Measurements from ENCODE around the gene IL1RL2. TPM values are rescaled to one million over a fixed set of nuclear protein-coding genes. Genes with fewer than 3 reads are reported as not detected.

The IL1RL2 gene
- total RNA-seq, 1 experiment from 2014 or later, result not detected

DNA sequence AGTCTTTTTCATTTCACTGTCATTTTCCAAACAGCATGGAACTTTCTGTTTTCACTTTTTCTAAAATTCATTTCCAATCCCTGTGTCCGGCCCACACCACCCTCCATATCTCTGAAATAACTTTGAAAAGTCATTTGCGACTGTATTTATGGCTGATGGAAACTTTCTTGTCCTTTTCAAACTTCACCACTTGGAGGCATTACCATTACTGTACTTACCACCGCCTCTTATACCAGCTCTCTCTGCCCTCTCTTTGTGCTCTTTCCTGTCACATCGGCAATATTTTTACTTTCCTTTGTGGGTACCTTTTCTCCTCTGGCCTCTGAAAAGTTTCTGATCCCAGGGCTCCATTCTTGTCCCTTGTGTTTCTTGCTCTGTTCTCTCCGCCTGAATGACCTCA is 85.0 kb downstream of the IL1RL2 start:
- no TSS peak for BruUV-seq (replicated peaks)
- H3K4me3 ChIP-seq (ENCODE audit: low read depth in 2 of 2, low read length in 2 of 2), result no peak overlapping the region
- ChIA-PET POLR2A (no interaction called here), CTCF (no interaction called here)
- intact Hi-C loops (cut with micrococcal nuclease; ENCODE audit: unreplicated experiment), result no loop called here
- H3K27me3 ChIP-seq (ENCODE audit: control insufficient read depth, insufficient read depth, low read length), result peaks cover 3% of the 10 kb centered on the region; the same call in 1 of the 2 replicates
- no peaks in the 10 kb centered on the region for H3K9me3 ChIP-seq (ENCODE audit: control insufficient read depth, insufficient read depth, low read depth, low read length)
- in situ Hi-C loops (cut with HindIII; ENCODE audit: low pct_unique_long_range_greater_than_20kb, low sequenced_read_pairs), result no loop called here
- DNase-seq (ENCODE audit: low read depth, low spot score) (no peak), ATAC-seq (no peak)
- H3K4me1 ChIP-seq (ENCODE audit: control insufficient read depth, insufficient read depth, low read length), result no peaks in the 10 kb centered on the region
- no peak overlapping the region for H3K27ac ChIP-seq (ENCODE audit: low read length)
- H3K36me3 ChIP-seq (ENCODE audit: control insufficient read depth, insufficient read depth, low read length), result no peaks in the 10 kb centered on the region
- TF ChIP-seq POLR2AphosphoS5 (IDR thresholded peaks at IDR 0.05; ENCODE audit: low read depth, low read length), result no peak

DNA sequence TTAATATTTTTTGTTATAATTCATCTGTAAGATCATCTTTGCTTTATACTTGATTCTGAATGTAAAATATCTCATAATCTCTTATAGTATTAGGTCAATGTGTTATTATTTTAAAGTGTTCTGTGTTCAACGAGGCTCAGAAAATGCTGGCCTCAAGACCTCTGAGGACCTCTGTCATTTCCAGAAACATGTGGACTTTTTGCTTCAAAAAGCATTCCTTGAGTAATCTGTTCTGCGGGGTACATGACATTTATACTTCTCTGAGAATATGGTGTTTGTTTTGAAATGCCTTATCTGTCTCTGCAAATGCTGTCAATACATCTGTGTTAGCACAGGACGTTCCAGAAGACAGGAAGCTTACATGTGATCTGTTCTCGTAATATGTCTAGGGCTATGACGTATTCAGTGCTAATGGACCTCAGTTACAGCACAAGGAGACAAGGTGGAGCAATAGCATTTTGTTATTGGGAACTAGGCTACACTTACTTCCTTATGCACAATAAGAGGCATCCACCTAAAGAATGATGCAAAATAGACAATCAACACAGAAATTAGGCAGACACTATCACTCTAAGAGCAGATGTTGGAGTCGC is 86.9 kb downstream of the IL1RL2 start:
- intact Hi-C loops (cut with micrococcal nuclease; ENCODE audit: unreplicated experiment), result no loop called here
- TF ChIP-seq SIN3A (IDR thresholded peaks at IDR 0.05; ENCODE audit: borderline replicate concordance, insufficient read depth, low read depth, low read length), result no peak
- no peak for TF ChIP-seq CTCF (IDR thresholded peaks at IDR 0.05)
- no peak for TF ChIP-seq TCF7L2 (IDR thresholded peaks at IDR 0.05; ENCODE audit: low read depth, low read length)
- no peak for TF ChIP-seq POLR2AphosphoS5 (IDR thresholded peaks at IDR 0.05; ENCODE audit: low read depth, low read length)
- no peak for TF ChIP-seq REST (IDR thresholded peaks at IDR 0.05; ENCODE audit: insufficient read depth in 1 of 2, low read depth in 2 of 2, low read length in 1 of 2)
- H3K27me3 ChIP-seq (ENCODE audit: control insufficient read depth, insufficient read depth, low read length), result peaks cover 3% of the 10 kb centered on the region; the same call in 1 of the 2 replicates
- H3K4me3 ChIP-seq (ENCODE audit: low read depth in 2 of 2, low read length in 2 of 2), result no peak overlapping the region
- H3K9me3 ChIP-seq (ENCODE audit: control insufficient read depth, insufficient read depth, low read depth, low read length), result no peaks in the 10 kb centered on the region
- no peak overlapping the region for H3K27ac ChIP-seq (ENCODE audit: low read length)
- no TSS peak for BruUV-seq (replicated peaks)
- DNase-seq (ENCODE audit: low read depth, low spot score) (no peak), ATAC-seq (no peak)
- H3K4me1 ChIP-seq (ENCODE audit: control insufficient read depth, insufficient read depth, low read length), result no peaks in the 10 kb centered on the region
- ChIA-PET CTCF (no interaction called here), POLR2A (no interaction called here)
- H3K36me3 ChIP-seq (ENCODE audit: control insufficient read depth, insufficient read depth, low read length), result no peaks in the 10 kb centered on the region
- in situ Hi-C loops (cut with HindIII; ENCODE audit: low pct_unique_long_range_greater_than_20kb, low sequenced_read_pairs), result no loop called here

DNA sequence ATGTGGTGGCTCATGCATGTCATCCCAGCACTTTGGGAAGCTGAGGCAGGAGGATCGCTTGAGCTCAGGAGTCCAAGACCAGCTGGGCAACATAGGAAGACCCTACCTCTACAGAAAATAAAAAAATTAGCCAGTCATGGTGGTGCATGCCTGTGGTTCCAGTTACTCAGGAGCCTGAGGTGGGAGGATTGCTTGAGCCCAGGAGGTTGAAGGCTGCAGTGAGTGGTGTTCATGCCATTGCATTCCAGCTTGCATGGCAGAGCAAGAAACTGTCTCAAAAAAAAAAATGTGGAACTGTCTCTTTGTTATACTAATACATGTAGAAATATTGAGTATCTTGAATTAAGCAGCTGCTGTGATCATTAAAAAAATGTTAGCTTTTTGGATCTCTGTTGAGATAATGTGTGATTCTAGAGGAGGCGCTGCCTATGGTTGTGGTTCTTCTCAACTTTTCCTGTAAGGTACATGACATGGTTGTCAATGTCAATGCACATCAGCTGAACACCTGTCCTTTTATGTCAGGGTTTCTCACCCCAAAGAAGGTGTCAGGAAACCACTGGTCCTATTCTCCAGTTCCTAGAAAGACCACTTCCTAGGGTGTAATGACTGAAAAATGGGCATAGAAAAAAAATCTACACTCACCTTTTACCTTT is 89.9 kb downstream of the IL1RL2 start:
- no peaks in the 10 kb centered on the region for H3K36me3 ChIP-seq (ENCODE audit: control insufficient read depth, insufficient read depth, low read length)
- peaks cover 9% of the 10 kb centered on the region for H3K27me3 ChIP-seq (ENCODE audit: control insufficient read depth, insufficient read depth, low read length)
- H3K9me3 ChIP-seq (ENCODE audit: control insufficient read depth, insufficient read depth, low read depth, low read length), result no peaks in the 10 kb centered on the region
- CTCF ChIA-PET, result no interaction called here
- POLR2A ChIA-PET, result no interaction called here
- TF ChIP-seq REST (IDR thresholded peaks at IDR 0.05; ENCODE audit: insufficient read depth in 1 of 2, low read depth in 2 of 2, low read length in 1 of 2) (no peak), SIN3A (IDR thresholded peaks at IDR 0.05; ENCODE audit: borderline replicate concordance, insufficient read depth, low read depth, low read length) (no peak), TCF7L2 (IDR thresholded peaks at IDR 0.05; ENCODE audit: low read depth, low read length) (no peak), POLR2AphosphoS5 (IDR thresholded peaks at IDR 0.05; ENCODE audit: low read depth, low read length) (no peak), CTCF (IDR thresholded peaks at IDR 0.05) (no peak)
- intact Hi-C loops (cut with micrococcal nuclease; ENCODE audit: unreplicated experiment) (no loop called here), in situ Hi-C loops (cut with HindIII; ENCODE audit: low pct_unique_long_range_greater_than_20kb, low sequenced_read_pairs) (no loop called here)
- H3K27ac ChIP-seq (ENCODE audit: low read length), result no peak overlapping the region
- no peak for DNase-seq (ENCODE audit: low read depth, low spot score)
- H3K4me1 ChIP-seq (ENCODE audit: control insufficient read depth, insufficient read depth, low read length), result no peaks in the 10 kb centered on the region
- no peak overlapping the region for H3K4me3 ChIP-seq (ENCODE audit: low read depth in 2 of 2, low read length in 2 of 2)
- BruUV-seq (replicated peaks), result no TSS peak
- ATAC-seq, result no peak
